ENCODE data around the gene TUB.

The TUB gene

GRCh38 chr11:8031248-8032115 lies 49.5 kb upstream of the TUB start:
- CTCF ChIA-PET: interaction anchor here (0.6 to 13.7 kb wide), 6 partner anchors 10 to 63 kb away, joined by 3 to 374 read pairs (median 4); partner anchors contain the start of gene EIF3F
- H3K4me1 ChIP-seq (ENCODE audit: control insufficient read depth, insufficient read depth, low read length): no peaks in the 10 kb centered on the region
- H3K27ac ChIP-seq (ENCODE audit: extremely low read depth, low read depth, low read length): no peak overlapping the region
- no peaks in the 10 kb centered on the region for H3K9me3 ChIP-seq (ENCODE audit: control insufficient read depth, insufficient read depth, low read depth, low read length)
- no peak overlapping the region for H3K4me3 ChIP-seq (ENCODE audit: low read depth, low read length)
- H3K36me3 ChIP-seq (ENCODE audit: control insufficient read depth in 2 of 2, insufficient read depth in 1 of 2, low read length in 2 of 2): no peaks in the 10 kb centered on the region
- TF ChIP-seq ZNF202 (tag by site-specific recombination; IDR thresholded peaks at IDR 0.05; ENCODE audit: borderline replicate concordance) (no peak), PRDM10 (tag by site-specific recombination; IDR thresholded peaks at IDR 0.05) (no peak), ZNF221 (tag by site-specific recombination; IDR thresholded peaks at IDR 0.05; ENCODE audit: borderline replicate concordance) (no peak), KLF1 (tag by site-specific recombination; IDR thresholded peaks at IDR 0.05) (no peak), ZNF19 (tag by site-specific recombination; IDR thresholded peaks at IDR 0.05; ENCODE audit: low read depth) (no peak), ZNF645 (tag by site-specific recombination; IDR thresholded peaks at IDR 0.05) (no peak), SP2 (tag by site-specific recombination; IDR thresholded peaks at IDR 0.05) (no peak), ZNF544 (tag by site-specific recombination; IDR thresholded peaks at IDR 0.05) (no peak), YY2 (tag by site-specific recombination; IDR thresholded peaks at IDR 0.05) (no peak), MYNN (tag by site-specific recombination; IDR thresholded peaks at IDR 0.05; ENCODE audit: borderline replicate concordance) (no peak), HIC1 (tag by site-specific recombination; IDR thresholded peaks at IDR 0.05) (no peak), ZNF341 (tag by site-specific recombination; IDR thresholded peaks at IDR 0.05; ENCODE audit: low read depth) (no peak), CTCF (tag by site-specific recombination; IDR thresholded peaks at IDR 0.05) (no peak), ZNF513 (tag by site-specific recombination; IDR thresholded peaks at IDR 0.05) (no peak), ZBTB49 (tag by site-specific recombination; IDR thresholded peaks at IDR 0.05; ENCODE audit: low read depth) (no peak)
- POLR2A ChIA-PET: no interaction called here
